ENCODE measurements around the gene EIF5AL1.
"Not testable (repeated sequence)": the region's sequence is repeated elsewhere in the genome, so short reads cannot be mapped to it uniquely, and the experiment has no call there.

- TF ChIP-seq EP300 (conservative IDR thresholded peaks at IDR 0.05; ENCODE audit: poor library complexity, severe bottlenecking); CTCF (IDR thresholded peaks at IDR 0.05; ENCODE audit: poor library complexity, severe bottlenecking): not testable (repeated sequence)
These were observed 2.3 kb upstream of the EIF5AL1 start for GRCh38 chr10:79509934-79510508.

Measured in neural cell (in vitro differentiated cells).